Measurements from ENCODE around the gene NEUROD2.
A peak's percentile ranks its signal among the peaks of the same experiment; 100 is the strongest.

The NEUROD2 gene

DNA sequence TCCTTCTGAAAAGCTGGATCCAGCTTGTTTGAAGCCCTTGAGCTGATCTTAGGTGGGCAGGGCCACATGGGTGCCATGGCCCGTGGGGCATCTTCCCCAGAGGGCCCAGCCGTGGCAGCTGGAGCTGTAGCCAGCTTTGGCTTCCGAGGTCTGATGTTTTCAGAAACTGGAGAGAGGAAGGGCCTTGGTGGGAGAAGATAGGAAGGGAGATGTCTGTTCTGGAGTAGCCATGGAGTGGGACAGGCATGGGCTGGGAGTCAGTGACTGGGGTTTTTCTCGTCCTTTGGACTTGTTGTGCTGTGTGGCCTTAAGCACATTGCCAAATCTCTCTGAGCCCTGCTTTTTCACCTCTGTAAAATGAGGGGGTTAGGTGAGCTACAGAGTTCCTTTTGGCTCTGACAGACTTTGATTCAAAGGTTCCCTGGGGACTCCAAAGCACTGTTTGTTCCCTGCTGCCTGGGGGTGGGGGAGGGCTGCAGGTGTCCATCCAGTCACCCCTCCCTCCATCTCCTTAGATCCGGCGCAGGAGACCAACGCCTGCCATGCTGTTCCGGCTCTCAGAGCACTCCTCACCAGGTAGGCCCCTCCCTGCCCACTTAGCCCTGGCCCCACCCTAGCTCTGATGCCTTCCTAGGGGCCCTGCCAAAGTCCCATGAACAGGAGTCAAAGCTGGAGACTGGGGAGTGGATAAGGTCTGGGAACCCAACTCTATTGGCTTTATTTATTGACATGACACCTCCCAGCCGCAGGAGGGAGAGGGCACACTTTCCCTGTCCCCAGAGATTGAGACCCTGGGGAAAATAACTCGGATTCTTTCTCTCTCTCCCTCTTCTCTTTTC lies 21.2 kb upstream of the NEUROD2 start:
- Histone ChIP-seq H2AFZ (no peak overlapping the region), H3K9ac (no peak overlapping the region)
- TF ChIP-seq, protein P1, sequence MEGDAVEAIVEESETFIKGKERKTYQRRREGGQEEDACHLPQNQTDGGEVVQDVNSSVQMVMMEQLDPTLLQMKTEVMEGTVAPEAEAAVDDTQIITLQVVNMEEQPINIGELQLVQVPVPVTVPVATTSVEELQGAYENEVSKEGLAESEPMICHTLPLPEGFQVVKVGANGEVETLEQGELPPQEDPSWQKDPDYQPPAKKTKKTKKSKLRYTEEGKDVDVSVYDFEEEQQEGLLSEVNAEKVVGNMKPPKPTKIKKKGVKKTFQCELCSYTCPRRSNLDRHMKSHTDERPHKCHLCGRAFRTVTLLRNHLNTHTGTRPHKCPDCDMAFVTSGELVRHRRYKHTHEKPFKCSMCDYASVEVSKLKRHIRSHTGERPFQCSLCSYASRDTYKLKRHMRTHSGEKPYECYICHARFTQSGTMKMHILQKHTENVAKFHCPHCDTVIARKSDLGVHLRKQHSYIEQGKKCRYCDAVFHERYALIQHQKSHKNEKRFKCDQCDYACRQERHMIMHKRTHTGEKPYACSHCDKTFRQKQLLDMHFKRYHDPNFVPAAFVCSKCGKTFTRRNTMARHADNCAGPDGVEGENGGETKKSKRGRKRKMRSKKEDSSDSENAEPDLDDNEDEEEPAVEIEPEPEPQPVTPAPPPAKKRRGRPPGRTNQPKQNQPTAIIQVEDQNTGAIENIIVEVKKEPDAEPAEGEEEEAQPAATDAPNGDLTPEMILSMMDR (IDR thresholded peaks at IDR 0.05): no peak

DNA sequence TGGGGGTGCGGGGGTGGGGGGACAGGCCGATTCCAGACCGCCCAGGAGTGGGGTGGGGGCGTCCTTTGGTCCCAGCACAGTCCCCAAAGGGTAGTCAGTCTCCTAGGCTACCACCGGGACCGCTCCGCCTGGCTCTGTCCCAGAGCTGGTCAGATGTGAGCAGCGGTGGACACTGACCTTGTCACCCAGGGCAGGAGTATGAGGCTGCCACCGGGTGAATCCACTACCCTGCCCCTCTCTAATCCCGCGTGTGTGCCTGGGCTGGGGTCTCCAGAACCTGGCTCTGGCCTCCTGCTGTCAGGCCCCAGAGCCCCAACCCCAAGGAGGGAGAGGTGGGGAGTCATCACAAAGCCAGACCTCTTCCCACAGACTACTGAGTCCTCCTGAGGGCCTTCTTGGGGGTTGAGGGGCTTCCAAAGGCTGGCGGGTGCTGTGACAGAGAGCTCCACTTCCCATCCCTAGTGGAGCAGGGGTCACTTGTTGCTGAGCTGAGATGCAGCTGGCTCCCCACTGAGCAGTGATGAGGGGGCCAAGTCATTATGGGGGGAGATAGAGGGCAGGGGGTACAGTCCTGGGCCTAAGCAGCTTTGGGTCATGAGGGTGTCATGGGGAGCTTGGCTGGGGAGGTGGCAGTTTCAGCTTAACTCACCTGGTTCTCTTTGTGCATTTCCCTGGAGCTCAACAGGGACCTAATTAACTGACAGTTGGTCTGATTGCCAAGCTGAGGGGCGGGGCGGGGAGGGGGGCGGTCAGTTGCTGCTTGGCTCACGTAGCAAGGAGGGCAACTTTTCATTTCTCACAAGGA lies 20.2 kb upstream of the NEUROD2 start:
- H3K9me3 ChIP-seq (ENCODE audit: control insufficient read depth, low read length): no peaks in the 10 kb centered on the region
- H3K4me1 ChIP-seq: peaks cover 6% of the 10 kb centered on the region
- no peaks in the 10 kb centered on the region for H3K36me3 ChIP-seq (ENCODE audit: control insufficient read depth, insufficient read depth, low read length)
- no peak overlapping the region for H3K4me2 ChIP-seq (ENCODE audit: low read length)
- peaks cover 3% of the 10 kb centered on the region for H3K27me3 ChIP-seq (ENCODE audit: control insufficient read depth, insufficient read depth, low read length)
- H2AFZ ChIP-seq: no peak overlapping the region
- no peak overlapping the region for H3K27ac ChIP-seq
- H3K4me3 ChIP-seq (ENCODE audit: low read depth, low read length): no peak overlapping the region
- TF ChIP-seq, protein P1 (IDR thresholded peaks at IDR 0.05): no peak
- H3K9ac ChIP-seq: no peak overlapping the region
- H3K79me2 ChIP-seq: no peaks in the 10 kb centered on the region

More for the DNA sequence above, 21.2 kb upstream of the NEUROD2 start:
- H3K79me2 ChIP-seq: peaks cover 2% of the 10 kb centered on the region
- H3K27ac ChIP-seq: no peak overlapping the region
- H3K36me3 ChIP-seq (ENCODE audit: control insufficient read depth, insufficient read depth, low read length): no peaks in the 10 kb centered on the region
- H3K9me3 ChIP-seq (ENCODE audit: control insufficient read depth, low read length): no peaks in the 10 kb centered on the region
- H3K4me3 ChIP-seq (ENCODE audit: low read depth, low read length): no peak overlapping the region
- peaks cover 3% of the 10 kb centered on the region for H3K27me3 ChIP-seq (ENCODE audit: control insufficient read depth, insufficient read depth, low read length)
- H3K4me1 ChIP-seq: peaks cover 6% of the 10 kb centered on the region
- H3K4me2 ChIP-seq (ENCODE audit: low read length): no peak overlapping the region

DNA sequence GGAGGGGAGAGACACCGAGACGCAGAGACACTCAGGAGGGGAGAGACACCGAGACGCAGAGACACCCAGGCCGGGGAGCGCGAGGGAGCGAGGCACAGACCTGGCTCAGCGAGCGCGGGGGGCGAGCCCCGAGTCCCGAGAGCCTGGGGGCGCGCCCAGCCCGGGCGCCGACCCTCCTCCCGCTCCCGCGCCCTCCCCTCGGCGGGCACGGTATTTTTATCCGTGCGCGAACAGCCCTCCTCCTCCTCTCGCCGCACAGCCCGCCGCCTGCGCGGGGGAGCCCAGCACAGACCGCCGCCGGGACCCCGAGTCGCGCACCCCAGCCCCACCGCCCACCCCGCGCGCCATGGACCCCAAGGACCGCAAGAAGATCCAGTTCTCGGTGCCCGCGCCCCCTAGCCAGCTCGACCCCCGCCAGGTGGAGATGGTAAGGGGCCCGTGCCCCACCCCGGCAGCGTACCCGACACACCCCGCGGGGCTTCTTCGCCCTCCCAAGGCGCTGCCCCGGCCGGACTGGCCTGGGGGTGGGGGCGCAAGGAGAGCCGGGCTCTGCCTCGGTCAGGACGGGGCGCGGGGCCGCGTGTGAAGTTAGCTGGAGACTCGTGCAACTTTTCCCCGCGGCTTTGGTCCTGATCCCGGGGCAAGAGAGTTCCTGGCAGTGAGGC lies 19.5 kb upstream of the NEUROD2 start:
- no peaks in the 10 kb centered on the region for H3K36me3 ChIP-seq (ENCODE audit: control insufficient read depth, insufficient read depth, low read length)
- no peak overlapping the region for H3K27ac ChIP-seq
- TF ChIP-seq, protein P1 (IDR thresholded peaks at IDR 0.05): no peak
- peak overlapping the region; percentile 35 for H3K4me2 ChIP-seq (ENCODE audit: low read length)
- H3K4me1 ChIP-seq: peaks cover 6% of the 10 kb centered on the region
- H3K27me3 ChIP-seq (ENCODE audit: control insufficient read depth, insufficient read depth, low read length): peaks cover 3% of the 10 kb centered on the region
- H3K9me3 ChIP-seq (ENCODE audit: control insufficient read depth, low read length): no peaks in the 10 kb centered on the region
- peak overlapping the region; percentile 66 for H2AFZ ChIP-seq
- H3K4me3 ChIP-seq (ENCODE audit: low read depth, low read length): no peak overlapping the region
- no peaks in the 10 kb centered on the region for H3K79me2 ChIP-seq
- no peak overlapping the region for H3K9ac ChIP-seq

DNA sequence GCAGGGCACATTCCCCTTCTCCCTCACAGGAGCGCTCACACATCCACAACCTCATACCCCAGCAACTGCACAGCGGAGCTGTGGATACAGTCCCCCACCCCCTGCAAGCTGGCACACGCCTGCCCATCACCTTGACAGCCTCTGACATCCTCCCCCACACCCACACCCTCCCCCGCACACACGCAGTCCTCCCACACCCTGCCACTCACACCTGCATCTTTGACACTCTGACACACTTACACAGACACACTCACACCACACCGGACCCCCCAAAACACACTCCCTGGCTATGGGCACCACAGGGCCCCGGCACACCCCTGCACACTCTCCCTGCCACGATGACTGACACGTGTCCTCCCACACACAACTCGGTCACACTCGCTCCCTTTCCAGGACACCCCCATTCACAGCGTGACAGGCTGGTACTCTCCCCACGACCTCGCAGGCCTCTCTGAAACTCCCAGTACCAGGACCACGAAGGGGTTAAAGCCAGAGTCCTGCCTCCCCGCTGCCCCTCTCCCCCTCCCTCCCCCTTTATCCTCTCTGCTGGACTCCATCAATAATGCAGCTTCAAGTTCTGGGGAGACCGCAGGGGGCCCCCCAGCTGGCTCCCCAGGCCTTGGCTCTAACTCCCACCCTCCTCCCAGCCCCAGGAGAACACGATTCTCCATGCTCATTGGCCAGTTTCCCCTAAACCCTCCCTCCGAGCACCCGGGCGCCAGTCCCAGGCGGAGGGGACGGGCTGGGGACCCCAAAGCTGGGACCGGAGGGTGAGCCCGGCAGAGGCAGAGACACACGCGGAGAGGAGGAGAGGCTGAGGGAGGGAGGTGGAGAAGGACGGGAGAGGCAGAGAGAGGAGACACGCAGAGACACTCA lies 18.7 kb upstream of the NEUROD2 start, which contains the start of gene PPP1R1B:
TSS of gene PPP1R1B (plus strand) at position 782 of the 876 bp plus-strand sequence. CDS start 441 bp downstream, outside the sequence.
- H3K9me3 ChIP-seq (ENCODE audit: control insufficient read depth, low read length): no peaks in the 10 kb centered on the region
- H3K4me2 ChIP-seq (ENCODE audit: low read length): peak within 1 kb of the TSS; percentile 35
- H3K27me3 ChIP-seq (ENCODE audit: control insufficient read depth, insufficient read depth, low read length): peaks cover 3% of the 10 kb centered on the region
- peak within 1 kb of the TSS; percentile 66 for H2AFZ ChIP-seq
- H3K27ac ChIP-seq: no peak within 1 kb of the TSS
- TF ChIP-seq, protein P1 (IDR thresholded peaks at IDR 0.05): no peak
- H3K36me3 ChIP-seq (ENCODE audit: control insufficient read depth, insufficient read depth, low read length): no peaks in the 10 kb centered on the region
- peaks cover 6% of the 10 kb centered on the region for H3K4me1 ChIP-seq
- H3K4me3 ChIP-seq (ENCODE audit: low read depth, low read length): no peak within 1 kb of the TSS
- H3K79me2 ChIP-seq: no peaks in the 10 kb centered on the region
- H3K9ac ChIP-seq: no peak within 1 kb of the TSS

Data from parathyroid adenoma (tissue), 2 donors.